Fibroblast of peridontal ligament (primary cell): ENCODE measurements around the gene NTF4.

Experiments
- DNase-seq: peaks from one replicate; pipeline ENCODE4 v3.0.0-alpha.2; 2010; ENCODE audit errors: extremely low read depth

Gene NTF4

GRCh38 chr19:49091391-49092038 is 26.9 kb upstream of the NTF4 start:
- no peak for DNase-seq

DNA sequence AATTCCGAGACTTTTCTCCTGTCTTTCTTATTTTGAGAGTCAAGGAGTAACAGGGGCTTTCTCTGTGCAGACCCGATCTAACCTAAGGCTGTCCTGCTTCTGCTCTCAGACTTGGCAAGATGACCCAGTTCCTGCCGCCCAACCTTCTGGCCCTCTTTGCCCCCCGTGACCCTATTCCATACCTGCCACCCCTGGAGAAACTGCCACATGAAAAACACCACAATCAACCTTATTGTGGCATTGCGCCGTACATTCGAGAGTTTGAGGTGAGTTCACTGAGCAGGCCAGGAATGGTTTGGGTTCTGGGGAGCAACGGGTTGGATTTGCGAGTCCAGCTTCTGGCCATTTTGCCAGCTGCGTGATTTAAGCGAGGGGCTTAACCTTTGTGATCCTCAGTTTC is 21.7 kb upstream of the NTF4 start:
- no peak for DNase-seq

DNA sequence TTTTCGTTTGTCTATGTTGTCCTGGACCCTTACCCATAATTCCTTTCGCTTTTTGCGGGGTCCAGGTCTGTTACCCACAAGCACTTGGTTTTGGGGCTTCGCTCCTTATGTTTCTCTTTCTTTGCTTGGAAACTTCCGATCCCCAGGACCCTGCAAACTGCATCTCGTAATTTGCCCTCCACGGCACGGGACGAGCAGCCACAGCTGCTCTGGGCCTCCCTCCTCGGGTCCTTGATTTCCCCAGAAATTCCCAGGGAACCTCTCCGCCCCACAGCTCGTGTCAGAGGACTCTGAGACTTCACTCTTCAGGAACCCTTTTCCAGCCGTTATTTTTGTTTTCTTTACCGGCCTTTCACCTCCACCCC is 21.2 kb upstream of the NTF4 start:
- no peak for DNase-seq

DNA sequence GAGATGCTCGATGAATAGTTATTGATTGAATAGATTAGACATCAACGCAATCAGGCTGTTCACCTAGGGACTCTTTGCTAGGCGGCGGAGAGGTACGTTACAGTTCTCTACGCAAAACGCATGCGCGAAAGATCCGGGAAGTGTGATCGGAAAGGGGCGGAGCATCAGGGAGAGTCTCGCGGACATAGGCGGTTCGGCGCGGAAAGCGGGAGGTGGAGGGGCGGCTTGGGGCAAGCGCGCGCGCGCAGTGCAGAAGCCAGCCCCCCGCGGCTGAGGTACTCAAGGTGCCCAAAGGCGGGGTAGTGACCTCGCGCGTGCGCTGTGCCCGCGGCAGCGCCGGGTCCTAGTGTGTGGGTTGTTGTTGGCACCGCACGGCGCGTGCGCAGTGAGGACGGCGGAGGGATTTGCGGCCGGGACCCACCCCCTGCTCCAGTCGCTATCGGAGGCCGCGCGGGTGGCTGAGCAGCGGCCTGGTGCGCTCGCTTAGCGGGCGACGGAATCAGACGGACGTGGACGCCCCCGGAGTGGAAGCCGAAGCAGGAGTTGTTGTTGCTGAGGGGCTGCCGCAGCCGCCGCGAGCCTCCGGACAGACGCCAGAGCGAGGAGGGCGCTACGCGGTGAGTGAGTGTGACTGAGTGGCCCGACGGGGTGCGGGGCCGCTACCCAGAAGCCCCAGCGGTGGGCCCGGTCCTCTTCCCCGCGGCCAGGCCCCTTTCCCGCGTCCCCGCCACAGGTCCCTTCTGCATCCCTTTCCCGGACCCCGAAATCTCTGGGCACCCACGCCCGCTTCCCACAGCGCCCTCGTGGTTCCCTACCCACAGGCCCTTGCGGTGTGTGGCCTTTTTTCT is 20.6 kb upstream of the NTF4 start, which contains the start of gene SNRNP70:
Gene SNRNP70 (plus strand): TSS at position 432 of the 848 bp plus-strand sequence. CDS start 964 bp downstream, outside the sequence.
- DNase-seq: peak; percentile 99

- no peak for DNase-seq
These were observed 19.8 kb upstream of the NTF4 start for GRCh38 chr19:49084206-49085019.

DNA sequence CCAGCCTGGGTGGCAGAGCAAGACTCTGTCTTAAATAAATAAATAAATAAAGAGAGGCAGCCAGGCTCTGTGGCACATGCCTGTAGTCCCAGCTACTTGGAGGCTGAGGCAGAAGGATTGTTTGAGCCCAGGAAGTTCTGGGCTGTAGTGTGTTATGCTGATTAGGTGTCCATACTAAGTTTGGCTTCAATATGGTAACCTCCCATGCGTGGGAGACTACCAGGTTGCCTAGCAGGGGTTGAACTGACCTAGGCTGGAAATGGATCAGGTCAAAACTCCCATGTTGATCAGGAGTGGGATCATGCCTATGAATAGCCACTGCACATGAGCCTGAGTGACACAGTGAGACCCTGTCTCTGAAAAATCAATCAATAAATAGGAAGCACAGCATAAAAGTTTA is 16.7 kb upstream of the NTF4 start:
- DNase-seq: no peak

DNA sequence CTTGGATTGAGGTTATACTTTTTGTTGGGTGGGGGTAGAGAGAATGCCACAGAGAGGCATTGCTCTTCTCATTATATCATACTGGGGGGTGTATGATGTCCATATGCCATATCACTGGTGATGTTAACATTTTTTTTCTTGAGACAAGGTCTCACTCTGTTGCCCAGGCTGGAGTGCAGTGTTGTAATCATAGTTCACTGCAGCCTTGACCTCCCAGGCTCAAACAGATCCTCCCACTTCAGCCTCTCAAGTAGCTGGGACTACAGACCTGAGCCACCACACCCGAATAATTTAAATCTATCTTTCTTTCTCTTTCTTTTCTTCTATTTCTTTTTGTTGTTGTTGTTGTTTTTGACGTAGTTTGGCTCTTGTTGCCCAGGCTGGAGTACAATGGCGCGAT is 15.8 kb upstream of the NTF4 start:
- no peak for DNase-seq

GRCh38 chr19:49074869-49075268 is 10.3 kb upstream of the NTF4 start:
- peak; percentile 67 for DNase-seq

- DNase-seq: no peak
These were observed 9.1 kb upstream of the NTF4 start for GRCh38 chr19:49073514-49074378.

DNA sequence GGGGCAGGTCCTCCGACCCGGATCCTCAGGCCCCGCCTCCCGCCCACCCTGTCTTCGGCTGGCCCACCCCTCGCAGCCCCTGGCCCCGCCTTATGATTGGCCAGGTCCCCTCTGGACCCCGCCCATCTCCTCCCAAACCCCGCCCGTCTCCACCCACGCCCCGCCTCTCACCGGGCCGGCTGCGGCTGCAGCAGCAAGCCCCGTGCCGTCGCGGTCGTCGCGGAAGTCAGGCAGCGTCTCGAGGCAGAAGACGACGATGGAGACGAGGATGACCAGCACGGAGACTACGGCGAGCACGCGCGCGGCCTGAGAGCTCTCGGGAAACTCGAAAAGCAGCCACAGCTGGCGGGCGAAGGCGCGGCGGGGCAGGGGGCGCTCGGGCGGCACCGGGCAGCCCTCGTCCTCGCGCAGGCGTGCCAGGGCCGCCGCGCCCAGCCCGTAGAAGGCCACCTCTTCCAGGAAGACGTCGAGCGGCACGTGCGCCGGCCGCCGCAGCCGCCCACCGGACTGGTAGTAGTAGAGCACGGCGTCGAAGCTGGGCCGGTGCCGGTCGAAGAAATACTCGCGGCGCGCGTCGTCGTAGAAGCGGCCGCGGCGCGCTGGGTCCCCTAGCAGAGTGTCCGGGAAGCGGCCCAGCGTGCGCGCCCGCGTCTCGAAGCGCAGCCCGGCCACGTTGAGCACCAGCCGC is 7.4 kb upstream of the NTF4 start:
- no peak for DNase-seq

DNA sequence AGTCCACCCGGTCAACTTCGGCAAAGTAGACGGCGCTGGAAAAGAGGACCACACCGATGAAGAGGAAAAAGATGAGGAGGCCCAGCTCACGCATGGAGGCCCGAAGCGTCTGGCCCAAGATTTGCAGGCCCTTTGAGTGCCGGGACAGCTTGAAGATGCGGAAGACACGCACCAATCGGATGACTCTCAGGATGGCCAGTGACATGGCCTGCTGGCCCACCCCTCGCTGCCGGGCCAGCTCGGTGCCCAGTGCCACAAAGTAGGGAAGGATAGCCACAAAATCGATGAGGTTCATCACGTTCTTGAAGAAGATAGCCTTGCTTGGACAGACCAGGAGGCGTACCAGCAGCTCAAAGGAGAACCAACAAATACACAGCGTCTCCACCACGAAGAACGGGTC is 5.8 kb upstream of the NTF4 start:
- DNase-seq: no peak

- no peak for DNase-seq
These were observed 4.4 kb upstream of the NTF4 start for GRCh38 chr19:49069026-49069425.

DNA sequence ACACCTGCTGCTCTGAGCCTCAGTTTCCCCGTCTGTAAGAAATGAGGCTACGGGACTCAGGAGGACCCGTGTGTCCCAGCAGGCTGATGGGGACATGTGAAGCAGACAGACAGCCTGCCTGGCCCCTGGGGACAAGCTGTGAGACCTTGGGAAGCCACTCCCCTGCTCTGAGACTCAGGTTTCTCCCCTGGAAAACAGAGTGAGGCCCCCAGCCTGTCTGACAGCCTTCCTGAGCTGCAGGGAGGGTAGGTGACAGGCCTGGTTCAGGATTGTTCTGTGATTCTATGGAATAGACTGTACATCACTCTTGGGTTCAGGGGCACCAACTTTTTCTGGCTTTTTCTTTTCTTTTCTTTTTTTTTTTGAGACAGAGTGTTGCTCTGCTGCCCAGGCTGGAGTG is 2.9 kb upstream of the NTF4 start:
- DNase-seq: no peak

DNA sequence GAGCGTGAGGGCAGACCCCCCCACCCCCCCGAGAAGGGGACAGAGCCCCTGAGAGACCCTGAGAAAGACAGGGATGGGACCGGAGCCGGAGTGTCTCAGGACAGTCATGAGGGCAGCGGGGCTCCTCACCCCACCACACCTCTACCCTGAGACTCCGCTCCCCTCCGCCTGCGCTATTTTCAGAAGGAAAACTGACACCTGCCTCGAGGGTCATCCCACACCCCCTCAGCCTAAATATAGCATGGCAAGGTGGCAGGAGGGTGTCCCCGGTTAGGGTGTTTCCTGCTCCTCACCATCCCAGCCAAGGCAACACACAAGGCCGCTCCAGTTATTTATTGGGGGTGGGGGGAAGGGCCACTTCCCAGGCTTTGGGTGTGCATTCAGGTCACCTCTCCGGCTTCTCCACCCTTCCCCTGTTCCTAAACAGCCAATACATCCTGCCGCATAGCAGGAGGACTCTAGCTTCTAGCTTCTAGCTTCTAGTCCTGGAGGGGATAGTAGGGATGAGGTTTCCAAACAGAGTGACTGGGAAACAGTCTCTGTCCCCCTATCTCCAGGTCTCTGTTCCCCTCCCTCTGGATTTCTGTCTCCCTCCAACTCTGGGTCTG is 1.4 kb upstream of the NTF4 start:
- no peak for DNase-seq

- DNase-seq: no peak
These were observed 489 bp downstream of the NTF4 start for GRCh38 chr19:49064029-49064629.

- DNase-seq: no peak
These were observed 3.2 kb downstream of the NTF4 start for GRCh38 chr19:49061445-49061844.

DNA sequence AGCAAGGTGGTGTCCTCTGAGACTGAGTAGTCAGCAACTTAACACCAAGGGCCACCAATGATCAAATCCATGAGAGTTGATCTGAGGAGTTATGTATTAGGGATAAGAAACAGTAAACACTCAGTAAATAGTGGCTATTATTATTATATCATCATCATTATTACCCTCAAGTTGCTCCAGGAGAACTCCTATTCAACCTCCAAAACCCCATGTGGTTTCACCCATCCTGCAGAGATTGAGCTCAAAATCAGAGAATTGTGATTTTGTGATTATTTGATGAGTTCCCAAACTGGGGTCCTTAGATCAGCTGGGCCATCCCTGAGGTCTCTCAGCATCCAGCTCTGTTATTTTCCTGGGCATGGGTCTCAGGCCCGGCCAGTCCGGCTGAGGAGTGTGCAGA is 3.6 kb downstream of the NTF4 start:
- DNase-seq: no peak

GRCh38 chr19:49059053-49059452 is 5.6 kb downstream of the NTF4 start:
- DNase-seq: no peak

GRCh38 chr19:49058562-49058961 is 6.1 kb downstream of the NTF4 start:
- DNase-seq: no peak

DNA sequence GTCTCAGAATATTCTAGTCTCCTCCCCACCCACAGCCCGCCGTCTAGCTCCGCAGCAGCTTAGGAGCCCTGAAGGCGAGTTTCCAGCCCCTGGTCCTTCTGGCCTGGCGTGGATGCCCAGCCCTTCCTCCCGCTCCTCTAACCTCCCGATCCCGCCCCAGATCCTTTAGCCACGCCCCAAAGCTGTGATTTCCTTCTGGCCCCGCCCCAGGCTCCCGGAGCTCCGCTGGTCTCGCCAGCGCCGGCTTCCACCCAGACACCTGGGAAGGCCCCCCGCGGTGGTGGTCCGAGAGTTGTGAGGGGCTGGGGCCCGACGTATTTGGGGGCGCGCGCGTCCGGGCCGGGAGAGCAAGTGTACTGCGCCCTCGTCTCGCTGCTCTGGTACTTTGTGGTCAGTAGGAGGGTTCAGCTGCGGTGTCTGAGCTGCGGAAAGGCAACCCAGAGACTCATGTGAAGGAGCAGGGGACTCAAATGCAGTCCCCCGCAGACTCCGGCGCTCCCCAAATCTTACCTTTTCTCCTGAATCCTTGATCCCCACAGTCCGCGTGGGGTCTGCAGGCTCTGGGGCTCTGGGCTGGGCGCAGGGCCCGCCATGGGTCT is 6.9 kb downstream of the NTF4 start, which contains the start of gene CGB7:
Gene CGB7 (minus strand): TSS at position 114 of the 599 bp plus-strand sequence. CDS start 2,374 bp downstream, outside the sequence.
- peak; percentile 14 for DNase-seq
